AG04449 (cell line): ENCODE results near the gene UBE2V1.
"Not testable (repeated sequence)": the region's sequence is repeated elsewhere in the genome, so short reads cannot be mapped to it uniquely, and the experiment has no call there.

Source experiments
- CTCF ChIA-PET: fragments of 350-600 bp; formaldehyde crosslinking; extraction: SDS; loops from one replicate; lab custom pipeline; 2021; ENCODE audit warnings: antibody characterized with exemption; lab: Yijun Ruan, JAX
- POLR2A ChIA-PET: fragments of 400-600, 350-600 bp; formaldehyde crosslinking; extraction: SDS; loops from one replicate; lab custom pipeline; 2020; ENCODE audit warnings: antibody characterized with exemption, inconsistent platforms; lab: Yijun Ruan, JAX
- DNase-seq: peaks from one replicate; pipeline ENCODE4 v3.0.0-alpha.2; 2010; ENCODE audit warnings: low read depth, low spot score
- H3K4me3 ChIP-seq: 2 replicates; pipeline ENCODE4 v1.5.1; 2011; ENCODE audit warnings: low read depth, mild to moderate bottlenecking, control low read depth, low read length
- CTCF ChIP-seq: IDR thresholded peaks from one replicate; pipeline ENCODE4 v1.5.1; 2011; ENCODE audit warnings: mild to moderate bottlenecking, moderate library complexity, low read length, control low read depth, inconsistent platforms; ENCODE audit not compliant: insufficient read depth; ENCODE audit errors: missing control alignments

UBE2V1 gene

GRCh38 chr20:50138479-50139393, 25.8 kb upstream of the UBE2V1 start:
- no peak for TF ChIP-seq CTCF
- no peak overlapping the region for H3K4me3 ChIP-seq
- no peak for DNase-seq
- POLR2A ChIA-PET: interaction anchor here (1.0 kb wide), 1 partner anchor 12 kb away, joined by 3 read pairs; no protein-coding TSS in a partner anchor
- CTCF ChIA-PET: interaction anchor here (1.0 to 1.7 kb wide), 3 partner anchors 18 to 31 kb away, joined by 3 to 4 read pairs (median 4); no protein-coding TSS in a partner anchor

- TF ChIP-seq CTCF: no peak
- no peak overlapping the region for H3K4me3 ChIP-seq
- POLR2A ChIA-PET: interaction anchor here (1.8 kb wide), 1 partner anchor 15 kb away, joined by 5 read pairs; the partner anchor contains the start of gene PEDS1
- no peak for DNase-seq
- CTCF ChIA-PET: interaction anchor here (1.0 kb wide), 1 partner anchor 18 kb away, joined by 4 read pairs; no protein-coding TSS in a partner anchor
These were observed 25.1 kb upstream of the UBE2V1 start for GRCh38 chr20:50138120-50138478.

- not testable (repeated sequence) for H3K4me3 ChIP-seq, DNase-seq
- CTCF ChIA-PET: interaction anchor here (1.0 kb wide), 2 partner anchors 15 to 17 kb away, joined by 4 read pairs; no protein-coding TSS in a partner anchor
- POLR2A ChIA-PET: interaction anchor here (1.8 kb wide), 1 partner anchor 15 kb away, joined by 5 read pairs; the partner anchor contains the start of gene PEDS1
These were observed 24.8 kb upstream of the UBE2V1 start for GRCh38 chr20:50137702-50138101.

- DNase-seq: no peak
- POLR2A ChIA-PET: interaction anchor here (1.8 kb wide), 1 partner anchor 16 kb away, joined by 5 read pairs; the partner anchor contains the start of gene PEDS1
- CTCF ChIA-PET: interaction anchor here (1.0 kb wide), 1 partner anchor 15 kb away, joined by 4 read pairs; no protein-coding TSS in a partner anchor
- H3K4me3 ChIP-seq: no peak overlapping the region
- TF ChIP-seq CTCF: no peak
These were observed 24.1 kb upstream of the UBE2V1 start for GRCh38 chr20:50136822-50137599.

- H3K4me3 ChIP-seq, DNase-seq, POLR2A ChIA-PET: not testable (repeated sequence)
- CTCF ChIA-PET: interaction anchor here (0.9 to 1.5 kb wide), 2 partner anchors 12 to 15 kb away, joined by 3 read pairs; no protein-coding TSS in a partner anchor
These were observed 22.2 kb upstream of the UBE2V1 start for GRCh38 chr20:50135157-50135556.

GRCh38 chr20:50133474-50134217, 20.7 kb upstream of the UBE2V1 start:
- no peak for DNase-seq
- ChIA-PET CTCF (interaction anchor here (1.0 to 4.2 kb wide), 6 partner anchors 8 to 155 kb away, joined by 3 to 27 read pairs (median 4); no protein-coding TSS in a partner anchor), POLR2A (interaction anchor here (1.0 kb wide), 1 partner anchor 20 kb away, joined by 4 read pairs; the partner anchor contains the start of gene PEDS1)
- no peak overlapping the region for H3K4me3 ChIP-seq
- no peak for TF ChIP-seq CTCF
